GM19099 (cell line): ENCODE measurements around the gene OR2Y1.

Experiments
- POLR2A ChIP-seq: IDR thresholded peaks from 3 replicates; pipeline ENCODE4 v1.6.1; 2011; ENCODE audit warnings: low read depth; ENCODE audit not compliant: insufficient read length; ENCODE audit errors: extremely low read depth

The OR2Y1 gene

GRCh38 chr5:180769821-180770220 lies 30.0 kb upstream of the OR2Y1 start:
- no peak for TF ChIP-seq POLR2A

GRCh38 chr5:180755601-180756000 lies 15.7 kb upstream of the OR2Y1 start:
- TF ChIP-seq POLR2A = no peak

GRCh38 chr5:180744253-180744652 lies 4.4 kb upstream of the OR2Y1 start:
- no peak for TF ChIP-seq POLR2A

- TF ChIP-seq POLR2A = no peak
Observed at GRCh38 chr5:180742727-180743126, 2.9 kb upstream of the OR2Y1 start.

GRCh38 chr5:180739271-180739670 lies 587 bp downstream of the OR2Y1 start:
- TF ChIP-seq POLR2A = no peak

GRCh38 chr5:180736536-180736935 lies 3.3 kb downstream of the OR2Y1 start:
- TF ChIP-seq POLR2A = no peak

- no peak for TF ChIP-seq POLR2A
Observed at GRCh38 chr5:180724944-180725343, 14.9 kb downstream of the OR2Y1 start.

GRCh38 chr5:180723936-180724335 lies 15.9 kb downstream of the OR2Y1 start:
- TF ChIP-seq POLR2A = no peak

GRCh38 chr5:180720486-180720885 lies 19.4 kb downstream of the OR2Y1 start:
- TF ChIP-seq POLR2A = no peak

- TF ChIP-seq POLR2A = no peak
Observed at GRCh38 chr5:180719781-180720180, 20.1 kb downstream of the OR2Y1 start.

GRCh38 chr5:180718810-180719453 lies 20.9 kb downstream of the OR2Y1 start:
- no peak for TF ChIP-seq POLR2A

- no peak for TF ChIP-seq POLR2A
Observed at GRCh38 chr5:180717989-180718388, 21.9 kb downstream of the OR2Y1 start.

GRCh38 chr5:180704362-180704761 lies 35.5 kb downstream of the OR2Y1 start:
- no peak for TF ChIP-seq POLR2A

GRCh38 chr5:180703912-180704311 lies 35.9 kb downstream of the OR2Y1 start:
- TF ChIP-seq POLR2A = no peak

- TF ChIP-seq POLR2A = no peak
Observed at GRCh38 chr5:180699042-180699441, 40.8 kb downstream of the OR2Y1 start.

GRCh38 chr5:180696116-180696515 lies 43.7 kb downstream of the OR2Y1 start:
- TF ChIP-seq POLR2A = no peak

GRCh38 chr5:180692429-180692828 lies 47.4 kb downstream of the OR2Y1 start:
- no peak for TF ChIP-seq POLR2A
